ENCODE data around the gene RTN4. TPM values are rescaled to one million over a fixed set of nuclear protein-coding genes. Genes with fewer than 3 reads are reported as not detected.
"Not testable (repeated sequence)": the region's sequence is repeated elsewhere in the genome, so short reads cannot be mapped to it uniquely, and the experiment has no call there.

Gene RTN4
- total and polyA plus RNA-seq, 9 donors: 110 to 334 (median 200) TPM

GRCh38 chr2:55092439-55092838, 42.2 kb upstream of the RTN4 start:
- no peaks in the 10 kb centered on the region for H3K27me3 ChIP-seq
- WGBS, 3 donors: 89 to 97% (median 94%) methylated on average over 6 of the region's 6 CpGs
- no peak for DNase-seq

GRCh38 chr2:55091681-55092080, 41.4 kb upstream of the RTN4 start:
- intact Hi-C loops (cut with DNase I): loop anchor here in 1 of 4 donors (10.0 kb wide), 1 partner anchor 73 kb away; no protein-coding TSS in a partner anchor
- H3K4me1 ChIP-seq (ENCODE audit: insufficient read depth): not testable (repeated sequence)
- 70 to 74% (median 72%) methylated on average over 4 of the region's 4 CpGs for WGBS, 3 donors

More at GRCh38 chr2:55092439-55092838, 42.2 kb upstream of the RTN4 start:
- H3K36me3 ChIP-seq: no peaks in the 10 kb centered on the region
- no peak overlapping the region for H3K4me3 ChIP-seq
- TF ChIP-seq CTCF (IDR thresholded peaks at IDR 0.05): no peak
- TF ChIP-seq POLR2A (IDR thresholded peaks at IDR 0.05): no peak
- no peak for TF ChIP-seq EP300 (IDR thresholded peaks at IDR 0.05)
- intact Hi-C loops (cut with DNase I): loop anchor here in 1 of 4 donors (10.0 kb wide), 1 partner anchor 72 kb away; no protein-coding TSS in a partner anchor
- peaks cover 10% of the 10 kb centered on the region for H3K4me1 ChIP-seq (ENCODE audit: insufficient read depth)
- no peak overlapping the region for H3K27ac ChIP-seq
- no peaks in the 10 kb centered on the region for H3K9me3 ChIP-seq

GRCh38 chr2:55090702-55091101, 40.5 kb upstream of the RTN4 start:
- Histone ChIP-seq H3K4me1 (ENCODE audit: insufficient read depth) (no peaks in the 10 kb centered on the region), H3K9me3 (no peaks in the 10 kb centered on the region), H3K36me3 (no peaks in the 10 kb centered on the region), H3K27ac (no peak overlapping the region), H3K4me3 (no peak overlapping the region), H3K27me3 (no peaks in the 10 kb centered on the region)
- intact Hi-C loops (cut with DNase I): loop anchor here in 1 of 4 donors (10.0 kb wide), 1 partner anchor 74 kb away; no protein-coding TSS in a partner anchor
- no peak for DNase-seq
- WGBS, 3 donors: 88 to 100% (median 95%) methylated on average over 2 of the region's 2 CpGs
- no peak for TF ChIP-seq EP300 (IDR thresholded peaks at IDR 0.05)
- no peak for TF ChIP-seq POLR2A (IDR thresholded peaks at IDR 0.05)
- no peak for TF ChIP-seq CTCF (IDR thresholded peaks at IDR 0.05)

More at GRCh38 chr2:55091681-55092080, 41.4 kb upstream of the RTN4 start:
- not testable (repeated sequence) for H3K36me3 ChIP-seq, H3K27ac ChIP-seq, H3K4me3 ChIP-seq, DNase-seq, H3K27me3 ChIP-seq, H3K9me3 ChIP-seq

- intact Hi-C loops (cut with DNase I): loop anchor here in 1 of 4 donors (10.0 kb wide), 1 partner anchor 75 kb away; no protein-coding TSS in a partner anchor
- H3K27me3 ChIP-seq: no peaks in the 10 kb centered on the region
- H3K27ac ChIP-seq: no peak overlapping the region
- whole genome bisulfite sequencing, 3 donors: 91 to 100% (median 92%) methylated on average over 1 of the region's 1 CpG
- TF ChIP-seq EP300 (IDR thresholded peaks at IDR 0.05) (no peak), CTCF (IDR thresholded peaks at IDR 0.05) (no peak), POLR2A (IDR thresholded peaks at IDR 0.05) (no peak)
- no peaks in the 10 kb centered on the region for H3K36me3 ChIP-seq
- no peaks in the 10 kb centered on the region for H3K9me3 ChIP-seq
- no peaks in the 10 kb centered on the region for H3K4me1 ChIP-seq (ENCODE audit: insufficient read depth)
- DNase-seq: no peak
- no peak overlapping the region for H3K4me3 ChIP-seq
These were observed 39.5 kb upstream of the RTN4 start for GRCh38 chr2:55089726-55090125.

GRCh38 chr2:55088400-55088799, 38.1 kb upstream of the RTN4 start:
- Histone ChIP-seq H3K9me3 (no peaks in the 10 kb centered on the region), H3K36me3 (no peaks in the 10 kb centered on the region), H3K27me3 (no peaks in the 10 kb centered on the region), H3K27ac (no peak overlapping the region), H3K4me3 (no peak overlapping the region), H3K4me1 (ENCODE audit: insufficient read depth) (no peaks in the 10 kb centered on the region)
- 75 to 86% (median 81%) methylated on average over 1 of the region's 1 CpG for WGBS, 3 donors
- intact Hi-C loops (cut with DNase I): no loop called here
- TF ChIP-seq POLR2A (IDR thresholded peaks at IDR 0.05) (no peak), EP300 (IDR thresholded peaks at IDR 0.05) (no peak), CTCF (IDR thresholded peaks at IDR 0.05) (no peak)
- no peak for DNase-seq
